ENCODE measurements around the gene SNAI3. TPM values are rescaled to one million over a fixed set of nuclear protein-coding genes. Genes with fewer than 3 reads are reported as not detected.

Gene SNAI3
- total RNA-seq, 2 donors from 2014 or later, result 0.43 to 0.56 TPM

- DNase-seq (ENCODE audit: low spot score), result no peak
- intact Hi-C loops (cut with DNase I), result no loop called here
Measured at GRCh38 chr16:88722784-88723506, 36.6 kb upstream of the SNAI3 start.

GRCh38 chr16:88721815-88722755 is 35.8 kb upstream of the SNAI3 start:
- intact Hi-C loops (cut with DNase I), result no loop called here
- DNase-seq (ENCODE audit: low spot score), result no peak

- DNase-seq (ENCODE audit: low spot score), result no peak
- intact Hi-C loops (cut with DNase I), result no loop called here
Measured at GRCh38 chr16:88721236-88721635, 34.9 kb upstream of the SNAI3 start.

GRCh38 chr16:88720396-88720970 is 34.2 kb upstream of the SNAI3 start:
- intact Hi-C loops (cut with DNase I), result no loop called here
- no peak for DNase-seq (ENCODE audit: low spot score)

- DNase-seq (ENCODE audit: low spot score), result no peak
- intact Hi-C loops (cut with DNase I), result no loop called here
Measured at GRCh38 chr16:88719933-88720296, 33.6 kb upstream of the SNAI3 start.

- intact Hi-C loops (cut with DNase I), result no loop called here
- DNase-seq (ENCODE audit: low spot score), result no peak
Measured at GRCh38 chr16:88719267-88719932, 33.1 kb upstream of the SNAI3 start.

GRCh38 chr16:88718178-88718577 is 31.9 kb upstream of the SNAI3 start:
- intact Hi-C loops (cut with DNase I), result no loop called here
- no peak for DNase-seq (ENCODE audit: low spot score)

GRCh38 chr16:88716601-88717001 is 30.3 kb upstream of the SNAI3 start:
- intact Hi-C loops (cut with DNase I), result no loop called here
- DNase-seq (ENCODE audit: low spot score), result no peak

GRCh38 chr16:88716201-88716600 is 29.9 kb upstream of the SNAI3 start:
- intact Hi-C loops (cut with DNase I), result no loop called here
- no peak for DNase-seq (ENCODE audit: low spot score)

GRCh38 chr16:88715312-88716190 is 29.2 kb upstream of the SNAI3 start:
- intact Hi-C loops (cut with DNase I), result no loop called here
- no peak for DNase-seq (ENCODE audit: low spot score)

GRCh38 chr16:88714420-88715302 is 28.4 kb upstream of the SNAI3 start:
- intact Hi-C loops (cut with DNase I), result no loop called here
- no peak for DNase-seq (ENCODE audit: low spot score)

GRCh38 chr16:88713568-88714419 is 27.5 kb upstream of the SNAI3 start:
- no peak for DNase-seq (ENCODE audit: low spot score)
- intact Hi-C loops (cut with DNase I), result no loop called here

GRCh38 chr16:88713054-88713453 is 26.7 kb upstream of the SNAI3 start:
- DNase-seq (ENCODE audit: low spot score), result no peak
- intact Hi-C loops (cut with DNase I), result no loop called here

- no peak for DNase-seq (ENCODE audit: low spot score)
- intact Hi-C loops (cut with DNase I), result no loop called here
Measured at GRCh38 chr16:88712362-88712979, 26.2 kb upstream of the SNAI3 start.

- intact Hi-C loops (cut with DNase I), result no loop called here
- DNase-seq (ENCODE audit: low spot score), result no peak
Measured at GRCh38 chr16:88711750-88712340, 25.5 kb upstream of the SNAI3 start.

- no peak for DNase-seq (ENCODE audit: low spot score)
- intact Hi-C loops (cut with DNase I), result no loop called here
Measured at GRCh38 chr16:88710556-88710955, 24.2 kb upstream of the SNAI3 start.
